K562 (cell line): ENCODE data around the gene ZNF90. TPM values are rescaled to one million over a fixed set of nuclear protein-coding genes. Genes with fewer than 3 reads are reported as not detected.

Experiments
- ATAC-seq: fragments of 200-7000 bp; cut with Tn5 transposase; 3 replicates; pipeline ENCODE4 v1.9.1; 2020; ENCODE audit warnings: moderate library complexity
- BruUV-seq: library from RNA; stranded (reverse); fragments of 400-500 nt; replicated peaks from 2 replicates; lab custom pipeline; 2021; lab: Mats Ljungman, UMichigan
- CTCF ChIA-PET: fragments of 300-600 bp; formaldehyde crosslinking; extraction: SDS; loops from one replicate; lab custom pipeline; 2021; ENCODE audit warnings: low intra/inter-chr PET ratio; lab: Yijun Ruan, JAX
- POLR2A ChIA-PET: fragments of 300-600, 350-650 bp; sonication (Branson Sonifier 250); formaldehyde crosslinking; extraction: SDS; loops from one replicate; lab custom pipeline; 2021; ENCODE audit warnings: antibody characterized with exemption, inconsistent platforms; lab: Yijun Ruan, JAX
- DNase-seq, 4 experiments: peaks; one replicate each; pipeline versions ENCODE4 v3.0.0 to v3.0.0-alpha.2; 2011 to 2018; ENCODE audit warnings: low spot score in 3 of 4, mixed read lengths in 3 of 4; ENCODE audit errors: extremely low read depth in 1 of 4
- FAIRE-seq: peaks from 2 replicates; lab custom pipeline; 2011; peaks lifted over from hg19 to GRCh38; lab: Jason Lieb, UNC
- H2AFZ ChIP-seq: 2 replicates; pipeline ENCODE4 v1.6.0; 2011; ENCODE audit warnings: low read depth, low read length, control low read depth, inconsistent platforms
- H3K27ac ChIP-seq: fragments of 200-600 bp; 3 replicates; pipeline ENCODE4 v1.8.0; 2011; ENCODE audit warnings: low read depth, mild to moderate bottlenecking, control low read depth, inconsistent platforms, low read length, moderate library complexity, mixed read lengths; ENCODE audit errors: extremely low read depth
- H3K27me3 ChIP-seq, 2 experiments: fragments of 300-600 bp in 1 of 2; 2 replicates in 1 of 2; 3 replicates in 1 of 2; pipeline versions ENCODE4 v1.6.0 to v1.8.0; 2011; ENCODE audit warnings: inconsistent platforms in 2 of 2, low read length in 2 of 2, mild to moderate bottlenecking in 1 of 2, mixed read lengths in 1 of 2, moderate library complexity in 1 of 2; ENCODE audit not compliant: control insufficient read depth in 2 of 2, insufficient read depth in 2 of 2
- H3K36me3 ChIP-seq: fragments of 300-600 bp; 3 replicates; pipeline ENCODE4 v1.8.0; 2011; ENCODE audit warnings: mild to moderate bottlenecking, low read length, inconsistent platforms; ENCODE audit not compliant: control insufficient read depth, insufficient read depth
- H3K4me1 ChIP-seq, 2 experiments: fragments of 200-600 bp in 1 of 2; replicated peaks in 1 of 2; 2 replicates in 1 of 2; 3 replicates in 1 of 2; pipeline versions ENCODE4 v1.5.1 to v1.8.0; 2011; ENCODE audit warnings: inconsistent platforms in 2 of 2, low read length in 2 of 2, mild to moderate bottlenecking in 1 of 2, mixed read lengths in 1 of 2, moderate library complexity in 1 of 2; ENCODE audit not compliant: control insufficient read depth in 2 of 2, insufficient read depth in 2 of 2
- H3K4me2 ChIP-seq: 2 replicates; pipeline ENCODE4 v1.6.1; 2011; ENCODE audit warnings: low read length, control low read depth, inconsistent platforms, mixed read lengths; ENCODE audit not compliant: insufficient read depth
- H3K4me3 ChIP-seq: fragments of 200-600 bp; sonication (generic), shearing (Covaris generic); 2 replicates; pipeline ENCODE4 v1.5.1; 2016; ENCODE audit warnings: control low read depth, inconsistent platforms
- H3K79me2 ChIP-seq: fragments of 200-600 bp; 3 replicates; pipeline ENCODE4 v1.8.0; 2011; ENCODE audit warnings: low read length, inconsistent platforms; ENCODE audit not compliant: control insufficient read depth, insufficient read depth
- H3K9ac ChIP-seq, 2 experiments: 2 replicates each; pipeline versions ENCODE4 v1.6.0 to v1.6.1; 2011; ENCODE audit warnings: low read depth in 2 of 2, low read length in 2 of 2, control low read depth in 1 of 2, inconsistent platforms in 1 of 2, mild to moderate bottlenecking in 1 of 2, mixed read lengths in 1 of 2; ENCODE audit not compliant: insufficient read depth in 1 of 2
- H3K9me1 ChIP-seq: one replicate; pipeline ENCODE4 v1.6.0; 2011; ENCODE audit warnings: inconsistent platforms, mild to moderate bottlenecking, low read length, moderate library complexity; ENCODE audit not compliant: control insufficient read depth, insufficient read depth
- H3K9me3 ChIP-seq: replicated peaks from 2 replicates; pipeline ENCODE4 v1.5.1; 2011; ENCODE audit warnings: low read depth, low read length, inconsistent platforms; ENCODE audit not compliant: control insufficient read depth, insufficient read depth
- H4K20me1 ChIP-seq: replicated peaks from 2 replicates; pipeline ENCODE4 v1.6.1; 2011; ENCODE audit warnings: low read length, inconsistent platforms, mixed read lengths; ENCODE audit not compliant: control insufficient read depth, insufficient read depth
- ATF3 ChIP-seq, 2 experiments: fragments of 450-650 bp in 1 of 2; sonication (generic) in 1 of 2; formaldehyde crosslinking in 1 of 2; IDR thresholded peaks in 1 of 2; conservative IDR thresholded peaks in 1 of 2; 2 replicates each; pipeline versions ENCODE4 v1.6.1 to v1.8.1; 2016 to 2023; ENCODE audit warnings: mild to moderate bottlenecking in 2 of 2, moderate library complexity in 2 of 2, inconsistent platforms in 1 of 2, missing genetic modification reagents in 1 of 2
- CHD4 ChIP-seq: fragments of 200-600 bp; sonication (generic); IDR thresholded peaks from 3 replicates; pipeline ENCODE4 v1.6.1; 2012; ENCODE audit warnings: low read depth, mild to moderate bottlenecking, mixed read lengths, low read length, inconsistent platforms; ENCODE audit not compliant: insufficient read depth, insufficient replicate concordance, poor library complexity, severe bottlenecking
- DEAF1 ChIP-seq: fragments of 450-650 bp; formaldehyde crosslinking; IDR thresholded peaks from 2 replicates; pipeline ENCODE4 v1.4.0; 2020; ENCODE audit warnings: mild to moderate bottlenecking, moderate library complexity
- E2F6 ChIP-seq, 2 experiments: IDR thresholded peaks; 2 replicates each; pipeline ENCODE4 v1.6.1; 2011; ENCODE audit warnings: borderline replicate concordance in 1 of 2, control low read depth in 1 of 2, low read depth in 1 of 2, low read length in 1 of 2, mild to moderate bottlenecking in 1 of 2, mixed read lengths in 1 of 2, moderate library complexity in 1 of 2; ENCODE audit not compliant: insufficient read depth in 1 of 2, insufficient read length in 1 of 2, poor library complexity in 1 of 2, severe bottlenecking in 1 of 2; ENCODE audit errors: extremely low read depth in 1 of 2
- HBP1 ChIP-seq: fragments of 450-650 bp; formaldehyde crosslinking; IDR thresholded peaks from 2 replicates; pipeline ENCODE4 v1.4.0; 2022; ENCODE audit warnings: missing genetic modification characterization
- HIVEP1 ChIP-seq: fragments of 250-450 bp; sonication (Bioruptor Pico); IDR thresholded peaks from 2 replicates; pipeline ENCODE4 v1.4.0; 2020; ENCODE audit warnings: mild to moderate bottlenecking
- POLR2AphosphoS5 ChIP-seq: IDR thresholded peaks from 2 replicates; pipeline ENCODE4 v1.6.1; 2011; ENCODE audit warnings: mild to moderate bottlenecking, low read depth, low read length, moderate library complexity; ENCODE audit not compliant: control insufficient read depth, insufficient read depth
- PTBP1 ChIP-seq: fragments of 200-400 bp; formaldehyde crosslinking; IDR thresholded peaks from 2 replicates; pipeline ENCODE4 v1.6.1; 2017; ENCODE audit warnings: low read depth, low read length
- PYGO2 ChIP-seq: fragments of 450-650 bp; IDR thresholded peaks from 2 replicates; pipeline ENCODE4 v1.6.1; 2016; ENCODE audit warnings: mild to moderate bottlenecking, missing genetic modification characterization, moderate library complexity, missing compliant biosample characterization
- TCF3 ChIP-seq: sonication (generic); formaldehyde crosslinking; IDR thresholded peaks from 2 replicates; pipeline ENCODE4 v1.4.0; 2020; ENCODE audit warnings: mild to moderate bottlenecking, missing genetic modification reagents
- ZNF780A ChIP-seq: fragments of 250-450 bp; sonication (Bioruptor Pico); IDR thresholded peaks from 2 replicates; pipeline ENCODE4 v1.5.0; 2021; ENCODE audit warnings: mild to moderate bottlenecking
- WGBS: fragments of 100-300 bp; shearing (Covaris generic); methylation state at CpG from one replicate; pipeline ENCODE4 v1.1.6; 2016; ENCODE audit warnings: low coverage, mixed read lengths; ENCODE audit not compliant: insufficient coverage; ENCODE audit errors: missing lambda C conversion rate; 5-methylcytosine and 5-hydroxymethylcytosine counted together
- in situ Hi-C: fragments of 300-500 bp; cut with MboI; formaldehyde crosslinking; loops from 4 replicates; pipeline ENCODE4 v1.15.0; 2018; ENCODE audit warnings: inconsistent platforms, mixed read lengths
- intact Hi-C: fragments of 100-400 bp; cut with micrococcal nuclease; formaldehyde crosslinking; loops from 2 replicates; pipeline ENCODE4 v1.14.2; 2022
- polyA plus RNA-seq, 8 experiments: library from polyadenylated mRNA; depleted of rRNA in 4 of 8; stranded (reverse) in 5 of 8; unstranded in 3 of 8; fragments of >200 nt; fragmentation: Nextera tagmentation in 2 of 8; fragmentation: Illumina TruSeq in 1 of 8; extraction: Ambion mirVana in 2 of 8; extraction: Trizol in 1 of 8; gene quantifications; 2 replicates each; pipeline versions ENCODE4 v1.2.1 to v1.2.3, GENCODE V29; 2011 to 2014; ENCODE audit warnings: inconsistent platforms in 1 of 8, missing spikeins in 1 of 8
- total RNA-seq, 7 experiments: library from RNA; depleted of rRNA in 6 of 7; stranded (reverse); fragments of >200 nt in 6 of 7; fragmentation: Illumina TruSeq in 2 of 7; extraction: Trizol in 2 of 7; gene quantifications; 2 replicates each; pipeline versions ENCODE4 v1.2.1 to v1.2.3, GENCODE V29; 2011 to 2021; ENCODE audit warnings: low replicate concordance in 1 of 7

Gene ZNF90
- total and polyA plus RNA-seq, 9 of the 15 experiments (the other 6 are each of a cell fraction or from before 2014, with no cell fraction given) = 0.20 to 0.89 (median 0.67) TPM; not detected in 1

GRCh38 chr19:20072936-20073335 is 4.9 kb upstream of the ZNF90 start:
- H3K27me3 ChIP-seq = no peaks in the 10 kb centered on the region
- BruUV-seq = no TSS peak
- H3K27ac ChIP-seq = no peak overlapping the region
- H3K36me3 ChIP-seq = no peaks in the 10 kb centered on the region
- ATAC-seq = no peak
- no peak overlapping the region for H3K9ac ChIP-seq
- intact Hi-C loops = no loop called here
- POLR2A ChIA-PET = interaction anchor here (1.3 kb wide), 1 partner anchor 12 kb away, joined by 5 read pairs; no protein-coding TSS in a partner anchor
- no peak overlapping the region for H3K4me3 ChIP-seq
- no peak for FAIRE-seq
- WGBS = 4% methylated on average over 5 of the region's 5 CpGs
- no peaks in the 10 kb centered on the region for H3K9me1 ChIP-seq
- H3K4me2 ChIP-seq = no peak overlapping the region
- no peaks in the 10 kb centered on the region for H3K4me1 ChIP-seq
- no peaks in the 10 kb centered on the region for H3K79me2 ChIP-seq
- CTCF ChIA-PET = no interaction called here
- TF ChIP-seq HIVEP1 (CRISPR knock-in tag) (no peak), PYGO2 (tag) (no peak), ATF3 (IDR thresholded peaks at IDR 0.05) (no peak), ATF3 (CRISPR knock-in tag; conservative IDR thresholded peaks at IDR 0.05) (no peak), TCF3 (no peak), HBP1 (CRISPR knock-in tag) (no peak), POLR2AphosphoS5 (no peak), DEAF1 (no peak), E2F6 (IDR thresholded peaks at IDR 0.05; ENCODE audit: borderline replicate concordance in 1 of 2, extremely low read depth in 1 of 2, insufficient read depth in 1 of 2, insufficient read length in 1 of 2, low read depth in 1 of 2, low read length in 1 of 2, poor library complexity in 1 of 2, severe bottlenecking in 1 of 2) (no peak), CHD4 (no peak), PTBP1 (no peak), ZNF780A (no peak)
- no peaks in the 10 kb centered on the region for H3K9me3 ChIP-seq
- no peaks in the 10 kb centered on the region for H4K20me1 ChIP-seq
- in situ Hi-C loops = no loop called here
- no peak overlapping the region for H2AFZ ChIP-seq
- DNase-seq = no peak
